ENCODE measurements around the gene MCM5.

MCM5 gene

GRCh38 chr22:35353318-35353717, 46.6 kb upstream of the MCM5 start:
- no peaks in the 10 kb centered on the region for H3K36me3 ChIP-seq (ENCODE audit: insufficient read depth, low read length)
- H3K9me3 ChIP-seq (ENCODE audit: low read length) = no peaks in the 10 kb centered on the region
- H2AFZ ChIP-seq (ENCODE audit: low read length) = no peak overlapping the region
- TF ChIP-seq EZH2 (IDR thresholded peaks at IDR 0.05; ENCODE audit: borderline replicate concordance, low read length) (no peak), CTCF (IDR thresholded peaks at IDR 0.05; ENCODE audit: low read length) (no peak)
- H3K4me2 ChIP-seq (ENCODE audit: low read length) = peak overlapping the region; percentile 76
- H4K20me1 ChIP-seq (ENCODE audit: insufficient read depth, low read length) = no peaks in the 10 kb centered on the region
- no peaks in the 10 kb centered on the region for H3K9me2 ChIP-seq (ENCODE audit: low read depth, low read length)
- peak overlapping the region; percentile 35 for H3K4me3 ChIP-seq (ENCODE audit: low read depth, low read length, poor library complexity, severe bottlenecking)
- no peaks in the 10 kb centered on the region for H3K79me2 ChIP-seq (ENCODE audit: insufficient read depth, low read length)
- no peaks in the 10 kb centered on the region for H3F3A ChIP-seq (ENCODE audit: insufficient read depth, low read length)
- H3K27ac ChIP-seq (ENCODE audit: low read depth, low read length, poor library complexity, severe bottlenecking) = peak overlapping the region; percentile 98
- no peaks in the 10 kb centered on the region for H3K27me3 ChIP-seq (ENCODE audit: insufficient read depth, low read length)
- peak overlapping the region; percentile 79; the same call in 1 of the 2 replicates for H3K9ac ChIP-seq (ENCODE audit: low read length)
- peaks cover 58% of the 10 kb centered on the region for H3K4me1 ChIP-seq (ENCODE audit: insufficient read depth, low read length, severe bottlenecking)

DNA sequence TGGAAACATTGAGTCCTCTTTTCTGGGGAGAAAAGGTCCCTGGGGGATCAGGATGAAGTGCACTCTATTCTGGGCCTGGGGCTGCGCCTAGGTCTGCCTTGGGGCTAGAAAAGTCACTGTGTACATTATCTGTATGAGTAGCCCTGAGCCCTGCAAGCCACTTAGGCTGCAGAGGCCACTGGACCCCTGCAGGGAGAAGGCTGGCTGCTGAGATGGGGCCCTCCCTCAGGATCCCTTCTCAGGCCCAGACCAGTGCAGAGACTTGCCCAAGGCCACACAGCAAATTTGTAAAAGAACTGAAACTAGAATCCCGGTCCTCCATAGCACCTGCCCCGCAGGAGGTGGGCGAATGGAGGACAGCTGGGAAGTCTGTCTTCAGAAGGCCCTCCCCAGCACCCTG, 45.9 kb upstream of the MCM5 start:
- Histone ChIP-seq H3K9me3 (ENCODE audit: low read length) (no peaks in the 10 kb centered on the region), H3F3A (ENCODE audit: insufficient read depth, low read length) (no peaks in the 10 kb centered on the region), H3K4me3 (ENCODE audit: low read depth, low read length, poor library complexity, severe bottlenecking) (no peak overlapping the region), H3K4me2 (ENCODE audit: low read length) (no peak overlapping the region), H3K79me2 (ENCODE audit: insufficient read depth, low read length) (no peaks in the 10 kb centered on the region), H3K9ac (ENCODE audit: low read length) (no peak overlapping the region), H3K27me3 (ENCODE audit: insufficient read depth, low read length) (no peaks in the 10 kb centered on the region), H3K4me1 (ENCODE audit: insufficient read depth, low read length, severe bottlenecking) (peaks cover 56% of the 10 kb centered on the region), H3K9me2 (ENCODE audit: low read depth, low read length) (no peaks in the 10 kb centered on the region), H4K20me1 (ENCODE audit: insufficient read depth, low read length) (no peaks in the 10 kb centered on the region), H3K27ac (ENCODE audit: low read depth, low read length, poor library complexity, severe bottlenecking) (peak overlapping the region; percentile 98), H3K36me3 (ENCODE audit: insufficient read depth, low read length) (no peaks in the 10 kb centered on the region), H2AFZ (ENCODE audit: low read length) (no peak overlapping the region)
- TF ChIP-seq CTCF (IDR thresholded peaks at IDR 0.05; ENCODE audit: low read length) (no peak), EZH2 (IDR thresholded peaks at IDR 0.05; ENCODE audit: borderline replicate concordance, low read length) (no peak)

- no peak overlapping the region for H3K4me2 ChIP-seq (ENCODE audit: low read length)
Observed at GRCh38 chr22:35357883-35358621, 41.9 kb upstream of the MCM5 start.

More at GRCh38 chr22:35357883-35358621, 41.9 kb upstream of the MCM5 start:
- Histone ChIP-seq H3K4me1 (ENCODE audit: insufficient read depth, low read length, severe bottlenecking) (peaks cover 44% of the 10 kb centered on the region), H3K9me2 (ENCODE audit: low read depth, low read length) (no peaks in the 10 kb centered on the region), H4K20me1 (ENCODE audit: insufficient read depth, low read length) (no peaks in the 10 kb centered on the region), H3K36me3 (ENCODE audit: insufficient read depth, low read length) (no peaks in the 10 kb centered on the region), H3K27me3 (ENCODE audit: insufficient read depth, low read length) (no peaks in the 10 kb centered on the region), H3K27ac (ENCODE audit: low read depth, low read length, poor library complexity, severe bottlenecking) (peak overlapping the region; percentile 92), H3K79me2 (ENCODE audit: insufficient read depth, low read length) (no peaks in the 10 kb centered on the region), H3K9ac (ENCODE audit: low read length) (no peak overlapping the region), H2AFZ (ENCODE audit: low read length) (no peak overlapping the region), H3K9me3 (ENCODE audit: low read length) (no peaks in the 10 kb centered on the region), H3F3A (ENCODE audit: insufficient read depth, low read length) (no peaks in the 10 kb centered on the region), H3K4me3 (ENCODE audit: low read depth, low read length, poor library complexity, severe bottlenecking) (no peak overlapping the region)
- TF ChIP-seq EZH2 (IDR thresholded peaks at IDR 0.05; ENCODE audit: borderline replicate concordance, low read length) (no peak), CTCF (IDR thresholded peaks at IDR 0.05; ENCODE audit: low read length) (no peak)
